Measurements from ENCODE around the gene FUCA2. TPM values are rescaled to one million over a fixed set of nuclear protein-coding genes. Genes with fewer than 3 reads are reported as not detected.

FUCA2 gene
- total RNA-seq, 4 donors from 2014 or later = 19.5 to 70.3 (median 46.9) TPM

DNA sequence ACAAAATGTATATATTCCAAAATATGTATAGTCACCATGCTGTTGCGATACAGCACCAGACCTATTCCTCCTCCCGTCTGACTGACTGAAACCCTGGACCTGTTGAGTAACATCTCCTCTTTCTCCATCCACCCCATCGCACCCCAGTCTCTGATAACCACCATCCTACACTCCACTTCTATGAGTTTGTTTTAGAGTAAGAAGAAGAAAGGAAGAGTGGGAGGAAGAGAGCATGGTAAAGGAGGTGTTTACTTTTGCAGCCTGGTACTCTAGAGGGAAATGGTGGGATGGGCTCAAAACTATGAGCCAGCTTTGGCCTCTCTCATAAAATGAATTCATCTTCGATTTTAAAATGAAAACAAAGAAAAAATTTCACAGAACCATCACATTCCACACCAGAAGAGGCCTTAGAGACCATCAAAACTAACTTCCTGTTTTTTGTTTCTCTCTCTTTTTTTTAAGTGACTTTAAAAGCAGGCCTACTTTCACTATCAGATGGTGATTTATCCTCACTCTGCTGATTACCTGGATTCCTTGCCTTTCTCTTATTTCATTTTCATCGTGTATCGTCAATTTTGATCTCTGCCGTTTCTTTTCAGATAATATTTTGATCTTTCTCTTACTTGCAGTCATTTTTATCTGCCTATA is 16.8 kb upstream of the FUCA2 start:
- peaks cover 0 to 9% (median 5%) of the 10 kb centered on the region in 4 donors for H3K4me1 ChIP-seq
- H3K27me3 ChIP-seq = no peaks in the 10 kb centered on the region
- no peak overlapping the region for H3K27ac ChIP-seq
- DNase-seq = no peak
- no peak overlapping the region for H3K4me3 ChIP-seq
- H3K36me3 ChIP-seq = no peaks in the 10 kb centered on the region
- 72 to 87% methylated on average over 7 of the region's 7 CpGs for WGBS, 2 donors (ENCODE audit: low coverage in 1 of 2)
- TF ChIP-seq CTCF (IDR thresholded peaks at IDR 0.05) = no peak
- TF ChIP-seq EP300 (IDR thresholded peaks at IDR 0.05; ENCODE audit: low read depth) = no peak
- TF ChIP-seq POLR2AphosphoS5 (IDR thresholded peaks at IDR 0.05) = no peak
- no peak for TF ChIP-seq POLR2A (IDR thresholded peaks at IDR 0.05)
- intact Hi-C loops (cut with DNase I; ENCODE audit: low total_unique reads) (no loop called here), in situ Hi-C loops (cut with MboI; ENCODE audit: low pct_ligation_motif_present in 1 of 4, low pct_unique_long_range_greater_than_20kb in 1 of 4, low sequenced_read_pairs in 3 of 4) (no loop called here)
- no peaks in the 10 kb centered on the region for H3K9me3 ChIP-seq

GRCh38 chr6:143527677-143528076 is 16.2 kb upstream of the FUCA2 start:
- Histone ChIP-seq H3K4me3 (no peak overlapping the region), H3K36me3 (no peaks in the 10 kb centered on the region), H3K27ac (no peak overlapping the region), H3K9me3 (no peaks in the 10 kb centered on the region), H3K27me3 (no peaks in the 10 kb centered on the region), H3K4me1 (peaks cover 0 to 9% (median 5%) of the 10 kb centered on the region in 4 donors)
- WGBS, 2 donors (ENCODE audit: low coverage in 1 of 2) = 88 to 96% methylated on average over 1 of the region's 1 CpG
- intact Hi-C loops (cut with DNase I; ENCODE audit: low total_unique reads) = no loop called here
- no peak for TF ChIP-seq EP300 (IDR thresholded peaks at IDR 0.05; ENCODE audit: low read depth)
- no peak for TF ChIP-seq POLR2A (IDR thresholded peaks at IDR 0.05)
- no peak for TF ChIP-seq POLR2AphosphoS5 (IDR thresholded peaks at IDR 0.05)
- no peak for TF ChIP-seq CTCF (IDR thresholded peaks at IDR 0.05)
- in situ Hi-C loops (cut with MboI; ENCODE audit: low pct_ligation_motif_present in 1 of 4, low pct_unique_long_range_greater_than_20kb in 1 of 4, low sequenced_read_pairs in 3 of 4) = no loop called here
- no peak for DNase-seq

- Histone ChIP-seq H3K4me3 (no peak overlapping the region), H3K36me3 (no peaks in the 10 kb centered on the region), H3K27ac (no peak overlapping the region), H3K27me3 (no peaks in the 10 kb centered on the region), H3K4me1 (peaks cover 0 to 3% (median 0%) of the 10 kb centered on the region in 4 donors), H3K9me3 (no peaks in the 10 kb centered on the region)
- WGBS, 2 donors (ENCODE audit: low coverage in 1 of 2) = 87 to 89% methylated on average over 1 of the region's 1 CpG
- no peak for DNase-seq
- in situ Hi-C loops (cut with MboI; ENCODE audit: low pct_ligation_motif_present in 1 of 4, low pct_unique_long_range_greater_than_20kb in 1 of 4, low sequenced_read_pairs in 3 of 4) (no loop called here), intact Hi-C loops (cut with DNase I; ENCODE audit: low total_unique reads) (no loop called here)
- TF ChIP-seq EP300 (IDR thresholded peaks at IDR 0.05; ENCODE audit: low read depth) (no peak), POLR2AphosphoS5 (IDR thresholded peaks at IDR 0.05) (no peak), CTCF (IDR thresholded peaks at IDR 0.05) (no peak), POLR2A (IDR thresholded peaks at IDR 0.05) (no peak)
These were observed 13.8 kb upstream of the FUCA2 start for GRCh38 chr6:143525356-143525755.

- Histone ChIP-seq H3K4me1 (peaks cover 0 to 2% (median 0%) of the 10 kb centered on the region in 4 donors), H3K4me3 (no peak overlapping the region), H3K27ac (no peak overlapping the region), H3K27me3 (no peaks in the 10 kb centered on the region), H3K36me3 (no peaks in the 10 kb centered on the region), H3K9me3 (no peaks in the 10 kb centered on the region)
- intact Hi-C loops (cut with DNase I; ENCODE audit: low total_unique reads) = no loop called here
- TF ChIP-seq EP300 (IDR thresholded peaks at IDR 0.05; ENCODE audit: low read depth) = no peak
- TF ChIP-seq POLR2AphosphoS5 (IDR thresholded peaks at IDR 0.05) = no peak
- TF ChIP-seq CTCF (IDR thresholded peaks at IDR 0.05) = no peak
- no peak for TF ChIP-seq POLR2A (IDR thresholded peaks at IDR 0.05)
- in situ Hi-C loops (cut with MboI; ENCODE audit: low pct_ligation_motif_present in 1 of 4, low pct_unique_long_range_greater_than_20kb in 1 of 4, low sequenced_read_pairs in 3 of 4) = no loop called here
- no peak for DNase-seq
- 88 to 93% methylated on average over 8 of the region's 8 CpGs for WGBS, 2 donors (ENCODE audit: low coverage in 1 of 2)
These were observed 10.6 kb upstream of the FUCA2 start for GRCh38 chr6:143522039-143522600.
